GM12878 (cell line): ENCODE data around the gene APBA1. TPM values are rescaled to one million over a fixed set of nuclear protein-coding genes. Genes with fewer than 3 reads are reported as not detected.
"Not testable (repeated sequence)": the region's sequence is repeated elsewhere in the genome, so short reads cannot be mapped to it uniquely, and the experiment has no call there.

ENCODE experiments used
- ATAC-seq: fragments of 200-7000 bp; cut with Tn5 transposase; 3 replicates; pipeline ENCODE4 v1.9.1; 2020; ENCODE audit warnings: mild to moderate bottlenecking, moderate library complexity
- BruUV-seq: library from RNA; stranded (reverse); fragments of 400-500 nt; replicated peaks from 2 replicates; lab custom pipeline; 2021; lab: Mats Ljungman, UMichigan
- CTCF ChIA-PET: fragments of 300-600 bp; sonication (Branson Sonifier 250); formaldehyde crosslinking; extraction: SDS; loops from one replicate; lab custom pipeline; 2021; ENCODE audit warnings: inconsistent platforms; lab: Yijun Ruan, JAX
- POLR2A ChIA-PET: fragments of 350-600 bp; formaldehyde crosslinking; extraction: SDS; loops from one replicate; lab custom pipeline; 2021; ENCODE audit warnings: inconsistent platforms; lab: Charles Lee
- RAD21 ChIA-PET: fragments of 300-600 bp; sonication (Branson Sonifier 250); formaldehyde crosslinking; loops from one replicate; lab custom pipeline; 2023; ENCODE audit warnings: antibody characterized with exemption; ENCODE audit not compliant: unreplicated experiment; lab: Charles Lee
- SMC1A ChIA-PET: fragments of 300-600 bp; sonication (Branson Sonifier 250); formaldehyde crosslinking; loops from one replicate; lab custom pipeline; 2023; ENCODE audit not compliant: unreplicated experiment, uncharacterized antibody; lab: Charles Lee
- DNase-seq: peaks from one replicate; pipeline ENCODE4 v3.0.0-alpha.2; 2011; ENCODE audit warnings: low read depth, low spot score
- FAIRE-seq: peaks from 3 replicates; lab custom pipeline; 2011; peaks lifted over from hg19 to GRCh38; lab: Jason Lieb, UNC
- H2AFZ ChIP-seq: 2 replicates; pipeline ENCODE4 v1.6.0; 2011; ENCODE audit warnings: low read depth, low read length, control low read depth; ENCODE audit not compliant: control insufficient read depth
- H3K27ac ChIP-seq: 2 replicates; pipeline ENCODE4 v1.5.1; 2011; ENCODE audit warnings: control low read depth; ENCODE audit not compliant: control insufficient read depth, insufficient read depth
- H3K27me3 ChIP-seq, 2 experiments: replicated peaks in 1 of 2; 2 replicates each; pipeline versions ENCODE4 v1.6.0 to v1.6.1; 2011; ENCODE audit warnings: low read length in 1 of 2; ENCODE audit not compliant: control insufficient read depth in 2 of 2, insufficient read depth in 2 of 2
- H3K36me3 ChIP-seq, 2 experiments: 2 replicates each; pipeline ENCODE4 v1.5.1; 2011; ENCODE audit warnings: low read length in 1 of 2; ENCODE audit not compliant: control insufficient read depth in 2 of 2, insufficient read depth in 2 of 2
- H3K4me1 ChIP-seq: 2 replicates; pipeline ENCODE4 v1.6.1; 2011; ENCODE audit warnings: mild to moderate bottlenecking, low read length, moderate library complexity, mixed read lengths; ENCODE audit not compliant: control insufficient read depth, insufficient read depth
- H3K4me2 ChIP-seq: 2 replicates; pipeline ENCODE4 v1.6.0; 2011; ENCODE audit warnings: control low read depth; ENCODE audit not compliant: control insufficient read depth, insufficient read depth
- H3K4me3 ChIP-seq: fragments of 200-600 bp; sonication (generic); 2 replicates; pipeline ENCODE4 v1.5.1; 2016
- H3K79me2 ChIP-seq: 2 replicates; pipeline ENCODE4 v1.6.0; 2011; ENCODE audit warnings: low read length; ENCODE audit not compliant: control insufficient read depth, insufficient read depth
- H3K9ac ChIP-seq: 2 replicates; pipeline ENCODE4 v1.8.0; 2011; ENCODE audit warnings: low read length, control low read depth, mixed read lengths; ENCODE audit not compliant: control insufficient read depth, insufficient read depth
- H3K9me3 ChIP-seq: replicated peaks from 3 replicates; pipeline ENCODE4 v1.5.1; 2011; ENCODE audit warnings: mild to moderate bottlenecking, low read length; ENCODE audit not compliant: control insufficient read depth, insufficient read depth
- H4K20me1 ChIP-seq: 2 replicates; pipeline ENCODE4 v1.6.0; 2011; ENCODE audit not compliant: control insufficient read depth, insufficient read depth
- HDAC2 ChIP-seq: fragments of 200-600 bp; sonication (generic); IDR thresholded peaks from 2 replicates; pipeline ENCODE4 v1.6.1; 2017
- MLLT1 ChIP-seq: fragments of 450-650 bp; IDR thresholded peaks from 2 replicates; pipeline ENCODE4 v1.6.1; 2016; ENCODE audit warnings: mild to moderate bottlenecking
- STAT1 ChIP-seq: fragments of 450-650 bp; conservative IDR thresholded peaks from 2 replicates; pipeline ENCODE4 v1.6.1; 2014; ENCODE audit warnings: antibody characterized with exemption, mild to moderate bottlenecking
- TCF12 ChIP-seq: IDR thresholded peaks from 2 replicates; pipeline ENCODE4 v1.6.1; 2011; ENCODE audit warnings: low read depth, mild to moderate bottlenecking, low read length
- TCF3 ChIP-seq: IDR thresholded peaks from 2 replicates; pipeline ENCODE4 v1.6.1; 2012; ENCODE audit warnings: low read depth, mild to moderate bottlenecking, low read length, borderline replicate concordance; ENCODE audit not compliant: insufficient read depth
- TCF7 ChIP-seq: IDR thresholded peaks from 2 replicates; pipeline ENCODE4 v1.6.1; 2014; ENCODE audit warnings: antibody characterized with exemption, borderline replicate concordance
- ZBED1 ChIP-seq: IDR thresholded peaks from 2 replicates; pipeline ENCODE4 v1.6.1; 2016; ENCODE audit warnings: borderline replicate concordance
- ZNF217 ChIP-seq: fragments of 450-650 bp; IDR thresholded peaks from 2 replicates; pipeline ENCODE4 v1.6.1; 2017; ENCODE audit warnings: antibody characterized with exemption, mild to moderate bottlenecking
- ZNF24 ChIP-seq: fragments of 450-650 bp; IDR thresholded peaks from 2 replicates; pipeline ENCODE4 v1.6.1; 2017; ENCODE audit warnings: antibody characterized with exemption, mild to moderate bottlenecking
- WGBS: methylation state at CpG from one replicate; pipeline ENCODE4 v1.1.6; 2016; ENCODE audit warnings: low lambda C conversion rate; ENCODE audit not compliant: insufficient replicate concordance, insufficient coverage; ENCODE audit errors: missing lambda C conversion rate; 5-methylcytosine and 5-hydroxymethylcytosine counted together
- in situ Hi-C: fragments of 300-500 bp; cut with MboI; formaldehyde crosslinking; loops from 9 replicates; pipeline ENCODE4 v1.14.3; 2018; ENCODE audit warnings: mixed read lengths
- intact Hi-C: fragments of 100-400 bp; cut with micrococcal nuclease; formaldehyde crosslinking; loops from one replicate; pipeline ENCODE4 v1.14.2; 2022; ENCODE audit not compliant: unreplicated experiment
- polyA plus RNA-seq, 11 experiments: library from polyadenylated mRNA; depleted of rRNA in 4 of 11; unstranded in 6 of 11; stranded (reverse) in 5 of 11; fragments of >200 nt; fragmentation: Nextera tagmentation in 4 of 11; fragmentation: Illumina TruSeq in 1 of 11; extraction: Ambion mirVana in 4 of 11; extraction: Trizol in 1 of 11; gene quantifications; 1 replicate in 1 of 11; 2 replicates in 10 of 11; pipeline versions ENCODE4 v1.2.1 to v1.2.3, GENCODE V29; 2011 to 2016; ENCODE audit warnings: inconsistent platforms in 2 of 11, missing spikeins in 2 of 11, low read depth in 1 of 11
- total RNA-seq, 4 experiments: library from RNA; depleted of rRNA in 3 of 4; stranded (reverse); fragments of >200 nt in 3 of 4; fragmentation: Illumina TruSeq in 1 of 4; extraction: Trizol in 1 of 4; gene quantifications; 2 replicates each; pipeline versions ENCODE4 v1.2.1 to v1.2.3, GENCODE V29; 2013 to 2021
- TF ChIP-seq, protein P1 (sequence below): fragments of 450-650 bp; IDR thresholded peaks from 2 replicates; pipeline ENCODE4 v1.6.1; 2017; ENCODE audit warnings: mild to moderate bottlenecking, low read depth, inconsistent platforms; ENCODE audit not compliant: poor library complexity, severe bottlenecking
- TF ChIP-seq, protein P2 (sequence below): fragments of 450-650 bp; IDR thresholded peaks from 2 replicates; pipeline ENCODE4 v1.6.1; 2017; ENCODE audit warnings: mild to moderate bottlenecking

The APBA1 gene
- total and polyA plus RNA-seq, 10 of the 15 experiments (the other 5 are each of a cell fraction or from before 2014, with no cell fraction given): 0.01 to 1.3 (median 0.05) TPM; not detected in 7

DNA sequence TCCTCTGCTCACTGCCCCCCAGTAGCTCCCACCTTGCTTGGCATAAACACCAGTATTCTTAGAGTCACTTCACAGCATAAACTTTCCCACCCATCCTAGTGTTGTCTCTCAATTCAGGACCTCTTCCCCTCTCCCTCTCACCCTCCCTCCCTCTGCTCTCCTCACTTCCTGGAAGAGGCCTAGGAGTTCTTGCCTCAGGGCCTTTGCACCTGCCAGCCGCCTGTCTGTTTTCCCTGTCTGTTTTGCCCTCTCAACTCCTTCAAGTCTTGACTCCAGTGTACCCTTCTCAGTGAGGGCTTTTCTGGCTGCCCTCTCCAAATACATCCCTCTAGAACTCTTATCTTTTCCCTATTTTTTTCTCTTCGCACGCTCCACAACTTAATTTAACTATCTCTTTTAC is 260.9 kb downstream of the APBA1 start:
- CTCF ChIA-PET: interaction anchor here (0.9 kb wide), 1 partner anchor 10 kb away, joined by 3 read pairs; no protein-coding TSS in a partner anchor
- TF ChIP-seq, protein P1, sequence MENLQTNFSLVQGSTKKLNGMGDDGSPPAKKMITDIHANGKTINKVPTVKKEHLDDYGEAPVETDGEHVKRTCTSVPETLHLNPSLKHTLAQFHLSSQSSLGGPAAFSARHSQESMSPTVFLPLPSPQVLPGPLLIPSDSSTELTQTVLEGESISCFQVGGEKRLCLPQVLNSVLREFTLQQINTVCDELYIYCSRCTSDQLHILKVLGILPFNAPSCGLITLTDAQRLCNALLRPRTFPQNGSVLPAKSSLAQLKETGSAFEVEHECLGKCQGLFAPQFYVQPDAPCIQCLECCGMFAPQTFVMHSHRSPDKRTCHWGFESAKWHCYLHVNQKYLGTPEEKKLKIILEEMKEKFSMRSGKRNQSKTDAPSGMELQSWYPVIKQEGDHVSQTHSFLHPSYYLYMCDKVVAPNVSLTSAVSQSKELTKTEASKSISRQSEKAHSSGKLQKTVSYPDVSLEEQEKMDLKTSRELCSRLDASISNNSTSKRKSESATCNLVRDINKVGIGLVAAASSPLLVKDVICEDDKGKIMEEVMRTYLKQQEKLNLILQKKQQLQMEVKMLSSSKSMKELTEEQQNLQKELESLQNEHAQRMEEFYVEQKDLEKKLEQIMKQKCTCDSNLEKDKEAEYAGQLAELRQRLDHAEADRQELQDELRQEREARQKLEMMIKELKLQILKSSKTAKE: no peak
- TF ChIP-seq MLLT1 (no peak), ZNF217 (no peak), TCF3 (no peak), ZNF24 (no peak), HDAC2 (no peak), ZBED1 (no peak), STAT1 (no peak), TCF7 (no peak), TCF12 (no peak)
- TF ChIP-seq, protein P2, sequence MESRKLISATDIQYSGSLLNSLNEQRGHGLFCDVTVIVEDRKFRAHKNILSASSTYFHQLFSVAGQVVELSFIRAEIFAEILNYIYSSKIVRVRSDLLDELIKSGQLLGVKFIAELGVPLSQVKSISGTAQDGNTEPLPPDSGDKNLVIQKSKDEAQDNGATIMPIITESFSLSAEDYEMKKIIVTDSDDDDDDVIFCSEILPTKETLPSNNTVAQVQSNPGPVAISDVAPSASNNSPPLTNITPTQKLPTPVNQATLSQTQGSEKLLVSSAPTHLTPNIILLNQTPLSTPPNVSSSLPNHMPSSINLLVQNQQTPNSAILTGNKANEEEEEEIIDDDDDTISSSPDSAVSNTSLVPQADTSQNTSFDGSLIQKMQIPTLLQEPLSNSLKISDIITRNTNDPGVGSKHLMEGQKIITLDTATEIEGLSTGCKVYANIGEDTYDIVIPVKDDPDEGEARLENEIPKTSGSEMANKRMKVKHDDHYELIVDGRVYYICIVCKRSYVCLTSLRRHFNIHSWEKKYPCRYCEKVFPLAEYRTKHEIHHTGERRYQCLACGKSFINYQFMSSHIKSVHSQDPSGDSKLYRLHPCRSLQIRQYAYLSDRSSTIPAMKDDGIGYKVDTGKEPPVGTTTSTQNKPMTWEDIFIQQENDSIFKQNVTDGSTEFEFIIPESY: no peak
- BruUV-seq: no TSS peak

GRCh38 chr9:69409936-69410335 is 262.2 kb downstream of the APBA1 start:
- BruUV-seq, H3K4me2 ChIP-seq, ATAC-seq, SMC1A ChIA-PET, H3K27ac ChIP-seq, DNase-seq, H3K4me1 ChIP-seq, H2AFZ ChIP-seq, H3K79me2 ChIP-seq, H3K36me3 ChIP-seq, H4K20me1 ChIP-seq, RAD21 ChIA-PET, H3K27me3 ChIP-seq, H3K4me3 ChIP-seq, POLR2A ChIA-PET, FAIRE-seq, intact Hi-C loops, in situ Hi-C loops, H3K9me3 ChIP-seq, H3K9ac ChIP-seq, CTCF ChIA-PET: not testable (repeated sequence)
- 56% methylated on average over 6 of the region's 6 CpGs for WGBS

More for the DNA sequence above, 260.9 kb downstream of the APBA1 start:
- Histone ChIP-seq H3K4me1 (no peaks in the 10 kb centered on the region), H3K9me3 (no peaks in the 10 kb centered on the region), H3K4me2 (no peak overlapping the region), H2AFZ (no peak overlapping the region), H3K36me3 (no peaks in the 10 kb centered on the region), H4K20me1 (no peaks in the 10 kb centered on the region), H3K27me3 (no peaks in the 10 kb centered on the region; a peak in 1 of 4 replicates), H3K9ac (no peak overlapping the region), H3K27ac (no peak overlapping the region), H3K79me2 (no peaks in the 10 kb centered on the region), H3K4me3 (no peak overlapping the region)
- 89% methylated on average over 3 of the region's 3 CpGs for WGBS
- ATAC-seq (no peak), FAIRE-seq (no peak), DNase-seq (no peak)
- RAD21 ChIA-PET: no interaction called here
- in situ Hi-C loops (no loop called here), intact Hi-C loops (no loop called here)
- SMC1A ChIA-PET: no interaction called here
- POLR2A ChIA-PET: no interaction called here
